Stimulated activated CD8-positive, alpha-beta memory T cell treated with anti-CD3 and anti-CD28 coated beads, Interleukin-4, amount 100 ng/mL, for 1 hour (primary cell): ENCODE measurements around the gene POU6F2.

Experiments used
- DNase-seq, 2 donors: peaks; one replicate each; pipeline ENCODE4 v3.0.0-alpha.2; 2020; ENCODE audit warnings: low read depth in 2 of 2, low spot score in 1 of 2

Gene POU6F2

DNA sequence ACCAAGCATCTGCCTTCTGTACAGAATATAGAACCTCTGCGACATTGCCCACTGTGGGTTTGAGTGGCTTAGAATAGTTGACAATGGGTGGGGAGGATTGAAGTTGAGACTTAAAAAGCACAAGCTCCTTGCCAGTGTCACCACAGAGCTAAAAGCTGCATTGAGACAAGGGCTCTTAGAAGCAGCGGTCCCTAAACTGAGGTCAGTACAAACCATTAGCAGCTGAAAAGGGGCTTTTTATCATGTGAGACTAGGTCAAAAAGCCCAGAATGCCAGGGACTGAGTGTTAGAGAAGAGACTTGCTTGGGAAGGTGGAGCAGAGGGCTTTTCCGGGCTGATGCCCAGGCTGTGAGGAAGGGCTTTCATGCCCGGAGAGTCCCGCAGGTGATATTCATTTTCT, 91.3 kb downstream of the POU6F2 start:
- DNase-seq: no peak

DNA sequence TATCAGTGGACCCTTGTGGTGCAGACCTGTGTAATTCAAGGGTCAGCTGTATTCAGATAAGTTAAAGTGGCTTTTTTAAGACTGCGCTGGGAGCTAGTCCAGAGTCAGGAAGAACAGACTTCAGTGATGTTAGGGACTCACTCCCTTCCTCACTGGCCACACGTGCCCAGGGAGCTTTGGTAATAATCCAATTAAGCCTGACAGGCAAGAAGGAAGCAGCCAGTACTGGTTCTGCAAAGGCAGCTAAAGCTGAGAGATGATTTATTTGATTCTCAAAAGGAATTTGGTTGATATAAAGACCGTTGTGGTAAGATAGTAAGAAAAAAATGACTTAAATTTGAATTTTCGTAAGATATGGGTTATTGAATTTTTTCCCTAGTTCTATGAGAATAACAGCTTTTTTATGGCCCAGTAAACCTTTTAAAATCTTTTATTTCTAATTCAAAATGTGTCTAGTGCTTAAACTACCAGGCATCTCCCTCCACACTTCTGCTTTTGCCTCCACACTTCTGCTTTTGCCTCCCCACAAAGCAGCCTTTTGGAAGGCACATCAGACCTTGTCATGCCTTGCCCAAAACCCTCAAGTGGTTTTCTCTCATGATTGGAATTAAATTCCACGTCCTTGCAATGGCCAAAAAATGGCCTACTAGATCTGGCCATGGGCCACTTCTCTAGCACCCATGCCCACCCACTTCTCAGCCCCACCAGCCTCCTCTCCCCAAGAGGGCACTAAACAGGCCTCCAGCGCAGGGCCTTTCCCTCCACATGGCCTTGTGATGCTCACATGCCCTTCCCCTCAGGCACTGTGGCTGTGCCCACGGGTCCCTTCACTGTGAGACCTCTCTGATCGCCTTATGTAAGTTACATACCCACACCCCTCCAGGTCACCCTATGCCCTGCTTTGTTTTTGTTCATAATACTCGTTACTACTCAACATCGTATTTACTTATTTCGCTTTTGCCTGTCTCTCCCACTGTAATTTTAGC, 92.5 kb downstream of the POU6F2 start:
- DNase-seq: no peak

DNA sequence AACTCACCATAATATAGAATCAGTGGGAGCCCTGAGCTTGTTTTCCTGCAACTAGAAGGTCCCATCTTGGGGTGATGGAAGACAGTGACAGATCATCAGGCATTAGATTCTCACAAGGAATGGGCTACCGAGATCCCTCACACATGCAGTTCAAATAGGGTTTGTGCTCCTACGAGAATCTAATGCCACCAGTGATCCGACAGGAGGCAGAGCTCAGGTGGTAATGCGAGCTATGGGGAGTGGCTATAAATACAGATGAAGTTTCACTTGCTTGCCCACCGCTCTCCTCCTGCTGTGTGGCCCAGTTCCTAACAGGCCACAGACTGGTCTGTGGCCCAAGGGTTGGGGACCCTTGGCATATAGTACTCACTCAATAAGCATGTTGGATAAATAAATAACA, 93.4 kb downstream of the POU6F2 start:
- DNase-seq: no peak

DNA sequence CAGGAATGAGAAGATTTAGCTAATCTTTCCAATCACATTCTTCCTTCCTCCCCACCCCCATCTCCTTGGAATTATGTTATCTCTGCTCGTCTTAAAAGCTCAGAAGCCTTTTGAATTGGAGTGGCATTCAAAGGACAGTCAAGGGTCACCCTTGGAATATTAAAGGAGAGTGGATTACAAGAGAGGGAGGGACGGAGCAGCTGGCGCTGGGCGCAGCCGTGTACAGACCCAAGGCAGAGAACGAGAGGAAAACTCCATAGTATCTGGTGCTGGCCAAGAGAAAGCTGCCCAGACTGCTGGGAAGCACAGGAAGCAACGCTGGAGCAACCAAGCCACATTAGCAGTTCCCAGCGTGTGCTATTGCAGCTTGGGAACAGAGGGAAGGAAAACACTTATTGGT, 95.7 kb downstream of the POU6F2 start:
- DNase-seq: no peak

DNA sequence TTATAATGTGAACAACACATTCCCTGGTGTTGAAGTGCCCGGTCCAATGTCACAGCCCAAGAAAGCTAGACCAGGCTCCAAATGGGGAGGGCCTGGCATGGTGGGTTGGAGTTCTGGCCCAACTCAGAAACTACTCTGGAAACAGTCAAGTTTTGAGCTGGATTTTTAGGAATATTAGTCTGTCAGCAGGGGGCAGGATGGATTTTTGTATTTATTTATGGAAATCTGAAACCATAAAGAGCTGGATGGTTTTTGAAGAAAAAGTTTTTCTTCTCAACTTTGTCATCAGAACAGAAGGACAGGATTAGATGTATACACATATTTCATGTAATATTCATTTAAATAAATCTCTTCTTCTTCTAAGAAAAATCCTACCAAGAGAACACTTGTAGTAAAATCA, 97.5 kb downstream of the POU6F2 start:
- no peak for DNase-seq

DNA sequence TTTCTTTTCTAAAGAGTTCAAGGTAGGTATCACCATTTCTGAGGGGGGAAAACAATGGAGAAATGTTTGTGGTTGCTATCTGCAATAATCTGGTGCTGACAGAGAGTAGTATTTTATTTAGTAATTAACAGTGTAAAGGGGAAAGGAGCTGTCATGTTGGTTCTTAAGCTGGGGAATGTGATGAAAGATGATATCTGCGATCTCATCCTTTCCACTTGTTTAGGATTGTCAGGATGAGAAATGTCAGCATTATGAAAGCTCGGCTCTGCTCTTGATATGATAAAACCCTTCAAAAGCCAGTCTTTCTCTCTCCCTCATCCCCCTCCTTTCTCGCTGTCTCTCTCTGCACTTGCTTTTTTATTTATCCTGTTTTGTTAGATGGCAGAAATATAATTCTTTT, 106.1 kb downstream of the POU6F2 start:
- no peak for DNase-seq

DNA sequence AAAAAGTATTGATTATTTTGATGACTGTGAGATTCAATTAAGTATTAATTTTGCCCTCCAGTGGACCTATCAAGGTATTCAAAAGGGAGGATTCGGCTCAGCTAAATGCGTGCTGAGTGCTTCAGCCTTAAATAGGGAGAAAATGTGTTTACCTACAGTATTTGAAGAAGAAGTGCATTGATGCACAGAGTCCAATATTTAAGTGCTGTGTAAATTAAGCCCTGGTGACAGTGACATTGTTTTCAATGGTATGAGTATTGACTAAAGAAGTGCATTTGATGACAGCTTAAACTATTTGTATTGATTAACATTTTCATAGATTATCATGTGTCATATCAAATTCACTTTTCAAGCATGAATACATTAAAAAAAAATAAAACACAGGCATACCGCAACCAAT, 106.6 kb downstream of the POU6F2 start:
- DNase-seq: no peak

DNA sequence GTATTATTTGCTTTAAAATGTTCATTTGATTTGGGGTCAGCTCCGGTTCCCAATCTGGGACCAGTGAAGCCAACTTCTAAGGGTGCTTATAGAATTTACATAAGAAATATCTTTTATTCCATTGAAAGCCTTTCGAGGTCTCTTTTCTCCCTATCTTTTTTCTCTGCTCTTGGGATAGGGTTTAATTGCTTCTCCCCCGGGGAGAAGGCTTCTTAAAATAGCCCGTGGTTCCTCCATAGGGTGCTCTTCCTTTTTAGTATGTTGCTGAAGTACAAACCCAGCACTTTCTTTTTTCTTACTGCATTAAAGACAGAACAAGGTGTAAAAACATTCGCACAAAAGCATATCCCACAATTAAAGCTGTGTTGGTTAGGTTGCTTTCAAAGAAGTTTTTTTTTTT, 107.5 kb downstream of the POU6F2 start:
- no peak for DNase-seq

DNA sequence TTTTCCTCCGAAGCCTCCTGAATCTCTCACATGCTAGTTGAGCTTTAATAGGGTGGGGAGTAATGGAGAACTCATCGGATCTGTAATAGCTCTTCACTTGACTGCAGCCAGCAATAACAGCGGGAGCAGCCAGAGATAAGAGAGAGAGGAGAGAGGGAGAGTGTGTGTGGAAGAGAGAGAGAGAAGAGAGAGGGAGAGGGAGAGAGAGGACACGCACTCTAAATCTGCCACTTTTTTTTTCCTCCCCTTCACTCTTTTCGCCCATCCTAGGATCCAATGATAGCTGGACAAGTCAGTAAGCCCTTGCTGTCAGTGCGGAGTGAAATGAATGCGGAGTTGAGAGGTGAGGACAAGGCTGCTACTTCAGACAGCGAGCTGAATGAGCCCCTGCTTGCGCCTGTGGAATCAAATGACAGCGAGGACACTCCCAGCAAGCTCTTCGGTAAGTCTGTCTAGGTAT, 107.9 kb downstream of the POU6F2 start:
- DNase-seq: no peak

DNA sequence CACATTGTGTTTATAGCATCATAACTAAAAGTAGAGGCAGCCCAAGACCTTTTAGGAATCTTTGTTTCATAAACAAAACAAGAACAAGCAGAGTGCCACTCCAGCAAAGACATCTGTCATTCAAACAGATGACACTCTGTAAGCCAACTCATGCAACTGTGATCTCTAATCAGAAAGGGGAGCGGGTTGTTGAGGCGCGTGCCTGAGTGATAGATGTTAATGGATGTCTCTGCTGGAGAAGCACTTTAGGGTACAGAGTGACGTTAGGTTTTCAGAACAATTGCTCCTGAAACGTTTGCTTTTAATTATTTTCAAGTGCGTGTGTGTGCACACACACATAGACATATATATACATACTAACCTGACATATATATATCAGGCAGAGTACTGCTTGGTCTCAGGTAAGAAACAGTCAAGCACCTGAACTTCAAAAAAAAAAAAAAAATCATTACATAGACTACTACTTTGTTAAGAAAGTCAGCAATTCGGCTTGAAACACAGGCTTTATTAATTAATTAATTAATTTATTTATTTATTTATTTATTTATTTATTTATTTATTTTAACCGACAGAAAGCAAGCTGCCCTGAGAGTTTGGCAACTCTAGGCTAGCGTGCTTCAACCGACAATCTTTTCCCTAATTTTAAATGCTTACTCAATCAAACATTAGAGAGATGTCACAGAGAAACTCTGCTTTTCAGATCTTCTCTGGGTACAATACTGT, 109.1 kb downstream of the POU6F2 start:
- no peak for DNase-seq

DNA sequence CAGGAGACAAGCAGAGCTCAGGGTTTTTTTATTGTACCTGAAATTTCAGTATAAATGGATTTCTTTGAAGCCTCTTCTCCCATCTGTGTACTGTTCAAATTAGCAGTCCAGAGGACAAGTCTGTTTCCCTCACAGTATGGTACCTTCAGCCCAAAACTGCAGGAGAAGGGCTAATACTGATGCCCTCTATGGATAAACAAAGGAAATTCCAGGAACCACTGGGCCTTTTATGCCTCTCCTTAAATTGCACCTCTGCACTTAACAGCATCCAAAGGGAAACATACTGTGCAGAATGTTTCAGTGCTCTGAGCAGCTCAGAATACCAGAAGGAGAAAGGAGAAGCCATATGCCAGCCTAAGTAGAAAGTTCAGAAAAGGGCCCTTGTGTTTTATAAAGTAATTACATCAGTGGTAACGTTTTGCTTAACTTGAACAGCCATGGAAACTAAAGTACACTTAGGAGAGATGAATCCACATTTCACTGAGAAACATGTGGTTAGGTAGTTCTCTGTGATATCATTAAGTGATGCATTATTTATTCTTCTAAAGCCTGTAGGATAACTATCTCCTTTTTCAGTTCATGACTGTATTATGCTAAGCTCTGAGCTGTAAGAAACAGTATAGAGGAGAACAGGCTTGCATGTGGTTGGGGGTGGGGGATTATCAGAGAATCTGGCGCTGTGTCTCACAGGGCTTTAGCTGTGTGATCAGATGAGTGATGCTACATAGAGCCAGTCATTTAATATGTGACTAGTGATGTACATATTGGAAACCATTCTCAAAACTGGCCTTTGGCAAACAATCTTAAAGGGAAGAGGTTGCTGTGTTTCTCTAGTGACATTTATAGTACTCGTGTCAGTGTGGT, 111.3 kb downstream of the POU6F2 start:
- no peak for DNase-seq

DNA sequence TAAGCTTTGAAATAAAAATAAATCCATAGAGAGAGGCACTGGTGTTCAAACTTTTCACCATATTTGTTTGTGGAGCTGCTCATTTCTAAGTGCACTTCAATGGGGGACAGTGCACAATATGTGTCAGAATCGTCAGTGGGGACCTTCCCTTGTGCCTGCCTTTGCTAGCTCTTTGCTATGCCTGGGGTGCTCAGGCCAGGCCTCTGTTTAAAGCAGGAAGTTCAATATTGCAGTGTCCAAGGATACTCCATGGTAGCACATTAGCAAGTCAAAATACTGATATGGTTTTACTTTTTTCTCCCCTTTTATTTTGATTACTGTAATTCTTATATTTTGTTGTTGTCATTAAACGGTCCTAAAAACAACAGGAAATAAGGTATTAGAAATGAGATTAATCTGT, 113.4 kb downstream of the POU6F2 start:
- DNase-seq: no peak

DNA sequence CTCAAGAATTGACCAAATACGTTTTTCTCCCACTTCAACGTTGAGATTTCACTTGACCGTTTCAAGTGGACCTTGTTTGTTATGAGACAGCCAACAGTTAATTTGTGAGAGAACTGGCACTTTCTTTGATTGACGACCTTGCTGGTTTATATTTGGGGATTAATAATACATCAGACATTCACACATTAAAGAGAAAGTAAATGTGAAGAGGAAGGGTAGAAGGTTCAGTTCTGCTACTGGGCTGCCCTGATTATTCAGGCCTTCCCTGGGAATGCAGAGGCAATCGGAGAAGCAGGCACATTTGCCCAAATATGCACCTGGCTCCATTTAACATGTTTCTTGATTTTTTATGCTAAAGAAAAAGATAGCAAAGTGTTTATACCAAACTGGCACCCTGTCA, 114.1 kb downstream of the POU6F2 start:
- no peak for DNase-seq

DNA sequence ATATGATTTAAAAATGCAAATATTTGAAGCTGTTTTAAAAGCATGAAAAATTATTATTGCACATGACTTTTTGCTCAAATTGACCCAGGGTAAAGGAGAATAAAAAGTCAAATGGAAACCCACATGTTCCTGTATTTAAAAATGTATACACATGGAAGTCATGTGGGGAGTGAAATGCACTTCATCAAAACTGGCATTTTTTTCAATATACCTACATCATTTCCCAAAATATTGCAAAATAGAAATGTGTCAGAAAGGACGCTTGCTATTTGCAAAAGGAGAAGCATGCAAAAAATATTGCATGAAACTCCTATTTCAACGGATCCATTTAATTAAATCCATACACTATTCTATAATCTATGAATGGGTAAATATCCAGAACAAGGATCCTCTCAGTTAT, 117.0 kb downstream of the POU6F2 start:
- DNase-seq: no peak

DNA sequence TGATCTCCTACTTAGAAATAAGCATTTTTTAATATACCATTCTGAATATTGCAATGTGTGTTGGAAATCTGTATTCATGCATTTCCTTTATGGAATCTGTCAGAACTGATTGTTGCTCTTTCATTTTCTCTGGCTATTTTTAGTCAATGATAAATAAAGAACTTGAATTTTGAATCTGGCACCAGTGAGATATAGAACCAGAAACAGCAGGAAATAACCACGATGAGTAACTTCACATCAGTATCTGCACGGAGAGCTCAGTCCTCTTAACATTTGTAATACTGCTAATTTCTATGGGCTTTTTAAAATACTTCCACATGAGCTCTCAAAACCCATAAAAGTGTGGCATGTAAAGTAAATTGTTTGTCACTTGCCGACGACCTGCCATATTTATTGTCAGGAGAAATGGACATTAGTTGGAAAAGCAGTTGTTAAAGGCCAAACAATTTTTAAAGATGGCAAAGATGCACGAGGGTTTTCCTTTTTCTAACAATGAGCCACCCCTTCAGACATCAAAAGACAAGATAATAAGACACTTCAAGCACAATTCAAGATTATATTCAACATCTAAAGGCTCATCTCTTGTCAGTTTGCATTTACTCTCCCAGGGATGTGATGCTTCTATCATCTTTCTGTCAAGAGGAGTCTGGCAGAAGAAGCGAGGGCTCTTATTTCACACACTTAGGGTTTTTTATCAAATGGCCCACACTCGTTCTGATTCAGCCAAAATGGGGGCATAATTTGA, 118.3 kb downstream of the POU6F2 start:
- no peak for DNase-seq

DNA sequence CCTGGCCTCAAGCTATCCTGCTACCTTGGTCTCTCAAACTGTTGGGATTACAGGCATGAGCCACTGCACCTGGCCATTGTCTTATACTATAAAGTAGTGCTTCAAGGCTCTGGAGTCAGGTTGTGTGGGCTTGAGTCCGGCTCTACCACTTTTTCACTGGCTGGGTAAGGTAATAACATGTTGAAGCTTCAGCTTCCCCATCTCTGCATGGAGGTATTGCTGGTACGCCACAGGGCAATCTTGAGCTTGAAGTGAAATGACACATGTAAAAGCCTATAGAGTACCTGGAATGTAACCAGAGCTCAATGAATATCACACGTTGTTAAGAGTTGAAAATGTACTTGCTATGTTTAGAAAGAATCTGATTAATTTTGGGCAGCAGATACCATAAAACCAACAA, 120.8 kb downstream of the POU6F2 start:
- no peak for DNase-seq

DNA sequence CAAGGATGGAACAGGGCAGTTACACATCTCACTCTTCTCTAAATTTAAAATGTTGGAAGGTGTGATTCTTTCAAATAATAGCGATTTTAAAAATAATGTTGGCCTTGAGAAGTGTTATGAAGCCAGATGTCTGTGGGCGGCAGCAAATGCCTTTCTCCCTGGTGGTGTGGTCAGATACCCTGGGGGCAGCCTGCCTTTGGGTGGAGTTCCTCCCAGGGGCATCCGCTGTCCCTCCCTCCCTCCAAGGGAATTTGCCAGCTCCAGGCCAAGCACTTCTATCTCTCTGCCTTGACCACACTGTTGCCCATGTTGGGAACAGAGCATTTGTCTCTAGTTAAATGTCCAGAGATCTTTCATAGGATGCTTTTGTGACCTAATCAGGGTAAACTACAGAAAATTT, 121.4 kb downstream of the POU6F2 start:
- DNase-seq: no peak

DNA sequence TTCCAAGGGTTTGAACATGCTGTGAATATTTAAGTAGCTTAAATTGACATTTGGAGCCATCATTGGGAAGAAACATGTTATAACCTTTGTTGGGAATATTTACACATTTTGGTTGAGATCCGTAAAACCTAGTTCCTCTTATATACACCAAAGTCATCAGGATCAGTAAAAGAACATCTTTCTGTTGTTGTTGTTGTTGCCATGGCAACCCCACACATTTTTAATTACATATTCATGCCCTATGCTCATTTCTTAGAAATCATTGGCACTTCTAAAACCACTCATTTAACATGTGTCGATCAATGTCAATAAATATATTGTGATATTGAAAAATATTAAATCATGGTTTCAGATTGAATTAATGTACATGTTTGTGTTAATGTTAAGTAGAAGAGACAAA, 122.6 kb downstream of the POU6F2 start:
- no peak for DNase-seq

DNA sequence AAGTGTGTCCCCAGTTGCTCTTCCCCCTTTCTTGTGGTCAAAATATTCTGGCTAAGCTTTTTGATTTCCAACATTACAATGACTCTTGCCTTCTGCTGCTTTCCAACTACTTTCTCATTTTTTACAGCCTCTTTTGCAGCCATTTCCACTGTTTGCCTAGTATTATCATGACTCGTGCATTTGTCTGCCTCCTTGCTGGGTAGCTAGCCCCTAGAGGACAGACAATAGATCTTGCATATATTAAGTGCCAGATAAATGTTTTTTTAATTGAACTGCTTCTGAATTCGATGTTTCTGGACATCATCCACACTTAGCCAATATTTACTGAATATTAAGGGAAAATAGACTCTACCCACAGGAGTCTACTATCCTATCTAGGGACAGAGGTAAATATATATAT, 124.5 kb downstream of the POU6F2 start:
- DNase-seq: no peak

DNA sequence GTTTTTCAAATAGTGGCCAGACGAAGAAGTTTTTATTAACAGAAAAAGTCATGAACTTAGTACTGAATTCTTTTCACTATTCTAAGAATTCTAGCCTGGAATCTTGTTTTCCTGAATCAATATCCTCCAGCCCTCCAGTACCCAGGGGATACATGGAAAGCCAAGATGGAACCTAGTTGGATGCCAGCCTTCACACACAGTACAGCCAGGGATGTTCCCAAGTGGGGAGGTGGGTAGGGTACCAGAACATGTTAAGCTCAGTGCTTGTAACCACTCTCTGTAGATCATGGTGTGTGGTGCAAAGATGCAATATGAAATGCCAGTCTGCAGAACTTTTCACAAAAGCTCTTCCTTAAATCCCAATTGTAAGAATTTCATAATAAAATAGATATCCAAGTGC, 128.0 kb downstream of the POU6F2 start:
- no peak for DNase-seq

DNA sequence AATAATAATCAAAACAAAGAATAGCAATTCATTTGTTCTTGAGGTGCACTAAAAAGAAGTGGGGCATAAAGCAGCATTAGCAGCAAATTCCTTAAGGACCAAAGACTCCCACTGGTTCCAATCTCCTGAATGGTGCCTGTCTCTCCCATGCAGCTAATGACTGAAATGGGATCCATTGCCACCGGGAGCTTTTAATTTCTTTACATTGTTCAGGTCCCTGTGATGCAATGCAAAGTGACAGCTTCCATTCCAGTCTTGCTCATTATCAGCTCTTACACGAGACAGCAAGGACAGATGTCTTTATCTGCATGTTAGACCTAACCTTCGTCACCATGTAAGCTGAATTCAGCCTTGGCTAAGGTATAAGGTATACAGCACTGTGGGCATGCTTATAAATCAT, 148.1 kb downstream of the POU6F2 start:
- no peak for DNase-seq
